Stimulated activated naive CD4-positive, alpha-beta T cell treated with Interleukin-2 at 50 U/mL for 16 hours (primary cell): ENCODE measurements around the gene PRKCD.

Experiments
- DNase-seq: peaks from one replicate; lab custom pipeline; 2025; lab: John Stamatoyannopoulos, UW

The PRKCD gene

GRCh38 chr3:53190659-53191058, 29.6 kb downstream of the PRKCD start:
- DNase-seq = no peak

- no peak for DNase-seq
These were observed 30.9 kb downstream of the PRKCD start for GRCh38 chr3:53191836-53192480.

- no peak for DNase-seq
These were observed 31.6 kb downstream of the PRKCD start for GRCh38 chr3:53192608-53193007.

GRCh38 chr3:53193466-53194209, 32.6 kb downstream of the PRKCD start:
- DNase-seq = no peak

- DNase-seq = no peak
These were observed 33.4 kb downstream of the PRKCD start for GRCh38 chr3:53194210-53195065.

GRCh38 chr3:53195066-53195450, 34.0 kb downstream of the PRKCD start:
- no peak for DNase-seq

GRCh38 chr3:53195602-53196574, 34.9 kb downstream of the PRKCD start:
- peak; percentile 35 for DNase-seq

- DNase-seq = peak; percentile 52
These were observed 35.8 kb downstream of the PRKCD start for GRCh38 chr3:53196575-53197407.

GRCh38 chr3:53198256-53198977, 37.4 kb downstream of the PRKCD start:
- no peak for DNase-seq

GRCh38 chr3:53198996-53199395, 38.0 kb downstream of the PRKCD start:
- DNase-seq = no peak

GRCh38 chr3:53199834-53200233, 38.8 kb downstream of the PRKCD start:
- no peak for DNase-seq

GRCh38 chr3:53200501-53201498, 39.8 kb downstream of the PRKCD start:
- DNase-seq = no peak

GRCh38 chr3:53202331-53203015, 41.5 kb downstream of the PRKCD start:
- DNase-seq = no peak

GRCh38 chr3:53211706-53212702, 51.0 kb downstream of the PRKCD start:
- no peak for DNase-seq

- no peak for DNase-seq
These were observed 52.3 kb downstream of the PRKCD start for GRCh38 chr3:53213276-53213675.

GRCh38 chr3:53215816-53216215, 54.8 kb downstream of the PRKCD start:
- no peak for DNase-seq

GRCh38 chr3:53216723-53217122, 55.7 kb downstream of the PRKCD start:
- no peak for DNase-seq
